ENCODE results near the gene COQ6. TPM values are rescaled to one million over a fixed set of nuclear protein-coding genes. Genes with fewer than 3 reads are reported as not detected.
"Not testable (repeated sequence)": the region's sequence is repeated elsewhere in the genome, so short reads cannot be mapped to it uniquely, and the experiment has no call there.

Gene COQ6
- total and polyA plus RNA-seq, 2 experiments from 2014 or later, result 25.4 to 81.7 TPM

- no peaks in the 10 kb centered on the region for H3K27me3 ChIP-seq
- TF ChIP-seq, protein P1, sequence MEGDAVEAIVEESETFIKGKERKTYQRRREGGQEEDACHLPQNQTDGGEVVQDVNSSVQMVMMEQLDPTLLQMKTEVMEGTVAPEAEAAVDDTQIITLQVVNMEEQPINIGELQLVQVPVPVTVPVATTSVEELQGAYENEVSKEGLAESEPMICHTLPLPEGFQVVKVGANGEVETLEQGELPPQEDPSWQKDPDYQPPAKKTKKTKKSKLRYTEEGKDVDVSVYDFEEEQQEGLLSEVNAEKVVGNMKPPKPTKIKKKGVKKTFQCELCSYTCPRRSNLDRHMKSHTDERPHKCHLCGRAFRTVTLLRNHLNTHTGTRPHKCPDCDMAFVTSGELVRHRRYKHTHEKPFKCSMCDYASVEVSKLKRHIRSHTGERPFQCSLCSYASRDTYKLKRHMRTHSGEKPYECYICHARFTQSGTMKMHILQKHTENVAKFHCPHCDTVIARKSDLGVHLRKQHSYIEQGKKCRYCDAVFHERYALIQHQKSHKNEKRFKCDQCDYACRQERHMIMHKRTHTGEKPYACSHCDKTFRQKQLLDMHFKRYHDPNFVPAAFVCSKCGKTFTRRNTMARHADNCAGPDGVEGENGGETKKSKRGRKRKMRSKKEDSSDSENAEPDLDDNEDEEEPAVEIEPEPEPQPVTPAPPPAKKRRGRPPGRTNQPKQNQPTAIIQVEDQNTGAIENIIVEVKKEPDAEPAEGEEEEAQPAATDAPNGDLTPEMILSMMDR (IDR thresholded peaks at IDR 0.05; ENCODE audit: low read depth, low read length), result no peak
These were observed 38.0 kb downstream of the COQ6 start for GRCh38 chr14:73988065-73988464.

GRCh38 chr14:73988656-73989055 lies 38.6 kb downstream of the COQ6 start:
- not testable (repeated sequence) for H3K4me3 ChIP-seq; DNase-seq (ENCODE audit: low read depth in 1 of 2, low spot score in 1 of 2); H3K36me3 ChIP-seq; H3K27me3 ChIP-seq; H3K9me3 ChIP-seq (ENCODE audit: low read depth); H3K27ac ChIP-seq; H3K4me1 ChIP-seq (ENCODE audit: low read depth)

More at GRCh38 chr14:73988065-73988464, 38.0 kb downstream of the COQ6 start:
- Histone ChIP-seq H3K4me1 (ENCODE audit: low read depth) (no peaks in the 10 kb centered on the region), H3K27ac (no peak overlapping the region), H3K4me3 (no peak overlapping the region), H3K9me3 (ENCODE audit: low read depth) (no peaks in the 10 kb centered on the region), H3K36me3 (no peaks in the 10 kb centered on the region)
- no peak for DNase-seq (ENCODE audit: low read depth in 1 of 2, low spot score in 1 of 2)

DNA sequence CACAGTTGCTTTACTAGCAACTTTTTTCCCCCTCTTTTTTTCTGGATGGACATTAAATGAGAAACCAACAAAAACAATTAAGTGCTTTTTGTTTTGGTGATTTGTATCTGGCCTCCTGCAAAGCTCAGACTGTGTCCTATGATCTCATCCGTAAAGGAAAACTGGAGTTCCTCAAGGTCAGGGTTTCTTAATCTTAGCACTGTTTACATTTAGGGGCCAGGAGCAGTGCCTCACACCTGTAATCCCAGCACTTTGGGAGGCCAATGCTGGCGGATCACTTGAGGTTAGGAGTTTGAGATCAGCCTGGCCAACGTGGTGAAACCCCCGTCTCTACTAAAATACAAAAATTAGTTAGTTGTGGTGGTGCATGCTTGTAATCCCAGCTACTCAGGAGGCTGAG lies 41.0 kb downstream of the COQ6 start:
- no peaks in the 10 kb centered on the region for H3K27me3 ChIP-seq
- no peaks in the 10 kb centered on the region for H3K36me3 ChIP-seq
- H3K4me3 ChIP-seq, result no peak overlapping the region
- DNase-seq (ENCODE audit: low read depth in 1 of 2, low spot score in 1 of 2), result no peak
- H3K27ac ChIP-seq, result no peak overlapping the region
- H3K4me1 ChIP-seq (ENCODE audit: low read depth), result no peaks in the 10 kb centered on the region
- no peaks in the 10 kb centered on the region for H3K9me3 ChIP-seq (ENCODE audit: low read depth)
- TF ChIP-seq, protein P1 (IDR thresholded peaks at IDR 0.05; ENCODE audit: low read depth, low read length), result no peak

GRCh38 chr14:73994926-73995325 lies 44.8 kb downstream of the COQ6 start:
- H3K4me3 ChIP-seq; H3K9me3 ChIP-seq (ENCODE audit: low read depth); H3K27ac ChIP-seq; H3K27me3 ChIP-seq; DNase-seq (ENCODE audit: low read depth in 1 of 2, low spot score in 1 of 2); H3K4me1 ChIP-seq (ENCODE audit: low read depth); H3K36me3 ChIP-seq: not testable (repeated sequence)

DNA sequence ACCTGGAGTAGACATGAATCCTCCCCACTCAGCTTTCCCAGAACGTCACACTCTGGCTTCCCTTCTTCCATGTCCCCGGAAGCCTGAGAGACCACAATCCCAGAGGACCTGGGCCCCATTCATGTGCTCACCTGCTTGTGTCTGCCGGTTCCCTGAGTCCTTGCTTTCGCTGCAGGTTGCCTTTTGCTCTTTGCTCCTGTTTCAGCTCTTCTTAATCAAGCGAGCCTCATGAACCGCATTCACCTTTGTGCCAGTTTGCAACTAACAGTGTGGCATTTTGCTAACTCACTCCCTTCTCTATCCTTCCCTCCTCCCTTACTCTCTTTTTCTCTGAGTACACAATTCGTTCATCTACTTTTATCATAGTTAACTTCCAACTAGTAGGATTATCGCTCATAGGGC lies 45.9 kb downstream of the COQ6 start:
- no peak for DNase-seq (ENCODE audit: low read depth in 1 of 2, low spot score in 1 of 2)
- Histone ChIP-seq H3K27ac (no peak overlapping the region), H3K27me3 (no peaks in the 10 kb centered on the region), H3K9me3 (ENCODE audit: low read depth) (no peaks in the 10 kb centered on the region), H3K4me1 (ENCODE audit: low read depth) (no peaks in the 10 kb centered on the region), H3K4me3 (no peak overlapping the region), H3K36me3 (no peaks in the 10 kb centered on the region)
- TF ChIP-seq, protein P1 (IDR thresholded peaks at IDR 0.05; ENCODE audit: low read depth, low read length), result no peak

- Histone ChIP-seq H3K27me3 (no peaks in the 10 kb centered on the region), H3K9me3 (ENCODE audit: low read depth) (no peaks in the 10 kb centered on the region), H3K4me3 (no peak overlapping the region), H3K4me1 (ENCODE audit: low read depth) (no peaks in the 10 kb centered on the region), H3K36me3 (no peaks in the 10 kb centered on the region), H3K27ac (no peak overlapping the region)
- DNase-seq (ENCODE audit: low read depth in 1 of 2, low spot score in 1 of 2), result no peak
- TF ChIP-seq, protein P1 (IDR thresholded peaks at IDR 0.05; ENCODE audit: low read depth, low read length), result no peak
These were observed 46.6 kb downstream of the COQ6 start for GRCh38 chr14:73996731-73997107.
